CD8-positive, alpha-beta memory T cell (primary cell): ENCODE data around the gene KRT85. TPM values are rescaled to one million over a fixed set of nuclear protein-coding genes. Genes with fewer than 3 reads are reported as not detected.
"Not testable (repeated sequence)": the region's sequence is repeated elsewhere in the genome, so short reads cannot be mapped to it uniquely, and the experiment has no call there.

Source experiments
- CTCF ChIA-PET: fragments of 350-600 bp; sonication (Branson Sonifier 250); formaldehyde crosslinking; loops from one replicate; lab custom pipeline; 2021; ENCODE audit warnings: antibody characterized with exemption; lab: Charles Lee
- POLR2A ChIA-PET: fragments of 350-600 bp; sonication (Branson Sonifier 250); formaldehyde crosslinking; loops from one replicate; lab custom pipeline; 2021; ENCODE audit warnings: antibody characterized with exemption; lab: Charles Lee
- DNase-seq, 5 donors: peaks; one replicate each; pipeline versions ENCODE4 v3.0.0 to v3.0.0-alpha.2; 2020 to 2022; ENCODE audit warnings: mixed read lengths in 1 of 5
- H3K27ac ChIP-seq: one replicate; pipeline ENCODE4 v1.7.0; 2013; ENCODE audit warnings: low read depth, mild to moderate bottlenecking, low read length, moderate library complexity
- H3K27me3 ChIP-seq: 2 replicates; pipeline ENCODE4 v1.7.0; 2013; ENCODE audit warnings: low read length, mild to moderate bottlenecking; ENCODE audit not compliant: insufficient read depth, poor library complexity, severe bottlenecking
- H3K36me3 ChIP-seq: 2 replicates; pipeline ENCODE4 v1.7.0; 2013; ENCODE audit warnings: mild to moderate bottlenecking, low read length, moderate library complexity; ENCODE audit not compliant: insufficient read depth
- H3K4me1 ChIP-seq: 2 replicates; pipeline ENCODE4 v1.7.0; 2013; ENCODE audit warnings: mild to moderate bottlenecking, low read length, moderate library complexity; ENCODE audit not compliant: insufficient read depth
- H3K4me3 ChIP-seq: 2 replicates; pipeline ENCODE4 v1.7.0; 2013; ENCODE audit warnings: mild to moderate bottlenecking, low read length
- H3K9me3 ChIP-seq: 2 replicates; pipeline ENCODE4 v1.7.0; 2013; ENCODE audit warnings: mild to moderate bottlenecking, low read length
- H3K27ac Mint-ChIP-seq, 8 donors: one replicate each; pipeline ENCODE4 v1.8.0; 2020 to 2021; ENCODE audit warnings: mixed read lengths in 8 of 8, mild to moderate bottlenecking in 6 of 8, inconsistent platforms in 3 of 8, moderate library complexity in 3 of 8
- H3K27me3 Mint-ChIP-seq, 2 donors: one replicate each; pipeline ENCODE4 v1.8.0; 2020 to 2021; ENCODE audit warnings: mixed read lengths in 2 of 2, mild to moderate bottlenecking in 1 of 2, moderate library complexity in 1 of 2
- H3K36me3 Mint-ChIP-seq, 3 donors: one replicate each; pipeline ENCODE4 v1.8.0; 2020 to 2021; ENCODE audit warnings: mixed read lengths in 3 of 3, inconsistent platforms in 1 of 3, mild to moderate bottlenecking in 1 of 3
- H3K4me1 Mint-ChIP-seq, 3 donors: one replicate each; pipeline ENCODE4 v1.8.0; 2020 to 2021; ENCODE audit warnings: mixed read lengths in 3 of 3, inconsistent platforms in 1 of 3, mild to moderate bottlenecking in 1 of 3
- H3K4me3 Mint-ChIP-seq, 7 donors: one replicate each; pipeline ENCODE4 v1.8.0; 2020 to 2021; ENCODE audit warnings: mixed read lengths in 7 of 7, mild to moderate bottlenecking in 6 of 7, moderate library complexity in 4 of 7, inconsistent platforms in 2 of 7
- H3K9me3 Mint-ChIP-seq, 5 donors: one replicate each; pipeline ENCODE4 v1.8.0; 2020 to 2022; ENCODE audit warnings: mixed read lengths in 5 of 5, mild to moderate bottlenecking in 3 of 5, moderate library complexity in 2 of 5, inconsistent platforms in 1 of 5
- polyA plus RNA-seq: library from polyadenylated mRNA; unstranded; fragments of 300-500 nt; fragmentation: Illumina TruSeq; gene quantifications from one replicate; pipeline ENCODE4 v1.2.3, GENCODE V29; 2021
- total RNA-seq, 2 experiments: library from RNA; stranded (reverse); gene quantifications; one replicate each; pipeline ENCODE4 v1.2.3, GENCODE V29; 2021

The KRT85 gene
- total and polyA plus RNA-seq, 3 experiments from 2014 or later = not detected

- H3K4me1 ChIP-seq = no peaks in the 10 kb centered on the region
- H3K9me3 ChIP-seq = no peaks in the 10 kb centered on the region
- no peak overlapping the region for H3K27ac ChIP-seq
- H3K4me3 ChIP-seq = no peak overlapping the region
- POLR2A ChIA-PET = no interaction called here
- H3K36me3 ChIP-seq = no peaks in the 10 kb centered on the region
- H3K36me3 Mint-ChIP-seq = no peaks in the 10 kb centered on the region
- no peak overlapping the region for H3K27ac Mint-ChIP-seq
- peaks cover 0 to 3% (median 0%) of the 10 kb centered on the region in 3 donors for H3K4me1 Mint-ChIP-seq
- no peaks in the 10 kb centered on the region for H3K9me3 Mint-ChIP-seq
- H3K27me3 Mint-ChIP-seq = peaks cover 29 to 54% of the 10 kb centered on the region in 2 donors
- no peak overlapping the region for H3K4me3 Mint-ChIP-seq
- peaks cover 4% of the 10 kb centered on the region for H3K27me3 ChIP-seq
- CTCF ChIA-PET = interaction anchor here (2.0 kb wide), 1 partner anchor 9 kb away, joined by 11 read pairs; no protein-coding TSS in a partner anchor
- DNase-seq = no peak
Measured at GRCh38 chr12:52319097-52319496, 48.2 kb downstream of the KRT85 start.

GRCh38 chr12:52318241-52318990 is 48.9 kb downstream of the KRT85 start:
- peak overlapping the region in 1 of 8 donors; percentile 84 for H3K27ac Mint-ChIP-seq
- DNase-seq = no peak
- Histone ChIP-seq H3K36me3 (no peaks in the 10 kb centered on the region), H3K27me3 (peaks cover 4% of the 10 kb centered on the region), H3K4me3 (no peak overlapping the region), H3K27ac (no peak overlapping the region), H3K9me3 (no peaks in the 10 kb centered on the region), H3K4me1 (no peaks in the 10 kb centered on the region)
- H3K4me3 Mint-ChIP-seq = no peak overlapping the region
- peaks cover 25 to 59% of the 10 kb centered on the region in 2 donors for H3K27me3 Mint-ChIP-seq
- POLR2A ChIA-PET = no interaction called here
- H3K4me1 Mint-ChIP-seq = peaks cover 0 to 3% (median 0%) of the 10 kb centered on the region in 3 donors
- H3K9me3 Mint-ChIP-seq = no peaks in the 10 kb centered on the region
- CTCF ChIA-PET = interaction anchor here (2.0 kb wide), 1 partner anchor 9 kb away, joined by 11 read pairs; no protein-coding TSS in a partner anchor
- no peaks in the 10 kb centered on the region for H3K36me3 Mint-ChIP-seq

- CTCF ChIA-PET = interaction anchor here (2.0 kb wide), 1 partner anchor 10 kb away, joined by 11 read pairs; no protein-coding TSS in a partner anchor
- Histone ChIP-seq H3K4me1 (no peaks in the 10 kb centered on the region), H3K36me3 (no peaks in the 10 kb centered on the region), H3K9me3 (no peaks in the 10 kb centered on the region), H3K27me3 (peaks cover 4% of the 10 kb centered on the region), H3K27ac (no peak overlapping the region), H3K4me3 (no peak overlapping the region)
- Mint-ChIP-seq H3K9me3 (no peaks in the 10 kb centered on the region), H3K27ac (no peak overlapping the region), H3K36me3 (no peaks in the 10 kb centered on the region), H3K4me1 (peaks cover 0 to 3% (median 0%) of the 10 kb centered on the region in 3 donors), H3K27me3 (peaks cover 22 to 55% of the 10 kb centered on the region in 2 donors), H3K4me3 (no peak overlapping the region)
- DNase-seq = no peak
- POLR2A ChIA-PET = no interaction called here
Measured at GRCh38 chr12:52317468-52318052, 49.7 kb downstream of the KRT85 start.

GRCh38 chr12:52316701-52317100 is 50.6 kb downstream of the KRT85 start:
- POLR2A ChIA-PET = no interaction called here
- Mint-ChIP-seq H3K9me3 (no peaks in the 10 kb centered on the region), H3K27me3 (peaks cover 19 to 55% of the 10 kb centered on the region in 2 donors)

GRCh38 chr12:52316290-52316689 is 51.0 kb downstream of the KRT85 start:
- Mint-ChIP-seq H3K4me3 (no peak overlapping the region), H3K36me3 (no peaks in the 10 kb centered on the region), H3K27me3 (peaks cover 16 to 58% of the 10 kb centered on the region in 2 donors), H3K9me3 (peaks cover 0 to 1% (median 0%) of the 10 kb centered on the region in 5 donors), H3K27ac (no peak overlapping the region), H3K4me1 (peaks cover 0 to 3% (median 0%) of the 10 kb centered on the region in 3 donors)
- H3K4me1 ChIP-seq = no peaks in the 10 kb centered on the region
- ChIA-PET CTCF (interaction anchor here (3.1 kb wide), 1 partner anchor 11 kb away, joined by 15 read pairs; no protein-coding TSS in a partner anchor), POLR2A (no interaction called here)
- no peak overlapping the region for H3K4me3 ChIP-seq
- H3K9me3 ChIP-seq = no peaks in the 10 kb centered on the region
- H3K27ac ChIP-seq = no peak overlapping the region
- H3K27me3 ChIP-seq = peaks cover 4% of the 10 kb centered on the region
- H3K36me3 ChIP-seq = no peaks in the 10 kb centered on the region
- no peak for DNase-seq

More at GRCh38 chr12:52316701-52317100, 50.6 kb downstream of the KRT85 start:
- no peak overlapping the region for H3K27ac ChIP-seq
- H3K9me3 ChIP-seq = no peaks in the 10 kb centered on the region
- no peak overlapping the region for H3K4me3 ChIP-seq
- no peaks in the 10 kb centered on the region for H3K4me1 ChIP-seq
- no peak for DNase-seq
- H3K4me1 Mint-ChIP-seq = peaks cover 0 to 3% (median 0%) of the 10 kb centered on the region in 3 donors
- H3K4me3 Mint-ChIP-seq = no peak overlapping the region
- no peak overlapping the region for H3K27ac Mint-ChIP-seq
- peaks cover 4% of the 10 kb centered on the region for H3K27me3 ChIP-seq
- no peaks in the 10 kb centered on the region for H3K36me3 Mint-ChIP-seq
- H3K36me3 ChIP-seq = no peaks in the 10 kb centered on the region
- CTCF ChIA-PET = interaction anchor here (3.1 kb wide), 1 partner anchor 10 kb away, joined by 15 read pairs; no protein-coding TSS in a partner anchor

- H3K9me3 ChIP-seq, H3K4me3 ChIP-seq, H3K4me1 Mint-ChIP-seq, H3K9me3 Mint-ChIP-seq, H3K4me3 Mint-ChIP-seq, H3K36me3 Mint-ChIP-seq, H3K27me3 ChIP-seq, H3K27ac ChIP-seq, H3K36me3 ChIP-seq, POLR2A ChIA-PET, DNase-seq, H3K4me1 ChIP-seq: not testable (repeated sequence)
- Mint-ChIP-seq H3K27me3 (peaks cover 14 to 62% of the 10 kb centered on the region in 2 donors), H3K27ac (peak overlapping the region in 1 of 8 donors; percentile 10)
- CTCF ChIA-PET = interaction anchor here (3.1 kb wide), 1 partner anchor 11 kb away, joined by 15 read pairs; no protein-coding TSS in a partner anchor
Measured at GRCh38 chr12:52315721-52316120, 51.6 kb downstream of the KRT85 start.

GRCh38 chr12:52314511-52314910 is 52.8 kb downstream of the KRT85 start:
- Mint-ChIP-seq H3K27me3 (peaks cover 16 to 62% of the 10 kb centered on the region in 2 donors), H3K27ac (no peak overlapping the region), H3K4me1 (peaks cover 0 to 3% (median 0%) of the 10 kb centered on the region in 3 donors), H3K9me3 (peaks cover 0 to 1% (median 0%) of the 10 kb centered on the region in 5 donors), H3K36me3 (no peaks in the 10 kb centered on the region), H3K4me3 (no peak overlapping the region)
- Histone ChIP-seq H3K27ac (no peak overlapping the region), H3K4me3 (no peak overlapping the region), H3K36me3 (no peaks in the 10 kb centered on the region), H3K4me1 (no peaks in the 10 kb centered on the region), H3K27me3 (peaks cover 4% of the 10 kb centered on the region), H3K9me3 (no peaks in the 10 kb centered on the region)
- DNase-seq = no peak
- ChIA-PET POLR2A (no interaction called here), CTCF (interaction anchor here (3.1 kb wide), 1 partner anchor 13 kb away, joined by 15 read pairs; no protein-coding TSS in a partner anchor)

- DNase-seq = no peak
- Histone ChIP-seq H3K4me1 (no peaks in the 10 kb centered on the region), H3K4me3 (no peak overlapping the region), H3K27me3 (peaks cover 7% of the 10 kb centered on the region), H3K27ac (no peak overlapping the region), H3K9me3 (no peaks in the 10 kb centered on the region), H3K36me3 (no peaks in the 10 kb centered on the region)
- POLR2A ChIA-PET = no interaction called here
- Mint-ChIP-seq H3K9me3 (peaks cover 0 to 1% (median 0%) of the 10 kb centered on the region in 5 donors), H3K27ac (peak overlapping the region in 1 of 8 donors; percentile 5), H3K27me3 (peaks cover 13 to 62% of the 10 kb centered on the region in 2 donors), H3K36me3 (no peaks in the 10 kb centered on the region), H3K4me3 (no peak overlapping the region), H3K4me1 (peaks cover under 1 to 4% (median 3%) of the 10 kb centered on the region in 3 donors)
- CTCF ChIA-PET = interaction anchor here (3.1 kb wide), 1 partner anchor 13 kb away, joined by 15 read pairs; no protein-coding TSS in a partner anchor
Measured at GRCh38 chr12:52313926-52314325, 53.4 kb downstream of the KRT85 start.
